Skeletal muscle cell (primary cell): Measurements from ENCODE around the gene SYNJ2.

ENCODE experiments used
- DNase-seq: peaks from one replicate; pipeline ENCODE4 v3.0.0-alpha.2; 2010; ENCODE audit warnings: low read depth
- H3K4me3 ChIP-seq: 2 replicates; pipeline ENCODE4 v1.5.1; 2011; ENCODE audit warnings: low read depth, mild to moderate bottlenecking, control low read depth, low read length, moderate library complexity

The SYNJ2 gene

GRCh38 chr6:158143700-158144099 is 162.0 kb downstream of the SYNJ2 start:
- DNase-seq, result no peak

More at GRCh38 chr6:158143700-158144099, 162.0 kb downstream of the SYNJ2 start:
- no peak overlapping the region for H3K4me3 ChIP-seq
